NCI-H1930 (cell line): ENCODE measurements around the gene KRTAP12-2.

Experiments used
- DNase-seq, 2 experiments: peaks; one replicate each; lab custom pipeline; 2025; lab: John Stamatoyannopoulos, UW

Gene KRTAP12-2, protein sequence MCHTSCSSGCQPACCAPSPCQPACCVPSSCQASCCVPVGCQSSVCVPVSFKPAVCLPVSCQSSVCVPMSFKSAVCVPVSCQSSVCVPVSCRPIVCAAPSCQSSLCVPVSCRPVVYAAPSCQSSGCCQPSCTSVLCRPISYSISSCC

DNA sequence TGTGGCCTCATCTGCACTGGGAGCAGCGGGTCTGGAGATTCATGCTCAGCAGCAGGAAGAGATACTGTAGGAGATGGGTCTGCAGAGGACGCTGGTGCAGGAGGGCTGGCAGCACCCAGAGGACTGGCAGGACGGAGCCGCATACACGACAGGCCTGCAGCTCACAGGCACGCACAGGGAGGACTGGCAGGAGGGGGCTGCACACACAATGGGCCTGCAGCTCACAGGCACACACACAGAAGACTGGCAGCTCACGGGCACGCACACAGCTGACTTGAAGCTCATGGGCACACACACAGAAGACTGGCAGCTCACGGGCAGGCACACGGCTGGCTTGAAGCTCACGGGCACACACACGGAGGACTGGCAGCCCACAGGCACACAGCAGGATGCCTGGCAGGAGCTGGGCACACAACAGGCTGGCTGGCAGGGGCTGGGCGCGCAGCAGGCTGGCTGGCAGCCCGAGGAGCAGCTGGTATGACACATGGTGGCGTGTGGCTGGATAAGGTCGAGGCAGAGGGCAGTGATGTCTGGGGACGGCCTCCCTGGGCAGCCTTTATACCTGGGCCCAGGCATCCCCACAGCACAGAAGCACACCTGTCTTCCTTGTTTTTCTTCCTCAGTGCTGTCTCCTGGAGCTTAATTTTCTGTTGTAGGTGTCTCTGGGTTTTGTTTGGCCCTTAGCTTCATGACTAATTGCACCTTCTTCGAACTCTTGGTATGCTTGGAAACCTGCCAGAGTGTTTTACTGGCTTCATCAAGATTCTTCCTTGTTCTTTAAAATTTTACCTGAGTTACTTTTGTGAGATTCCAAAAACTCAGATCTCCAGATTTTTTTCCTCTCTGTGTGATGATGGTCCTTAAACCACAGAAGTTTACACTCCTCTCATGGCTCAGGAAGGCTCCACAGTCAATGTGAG is at the start of gene KRTAP12-2:
Gene KRTAP12-2 (minus strand): TSS at position 527 of the 920 bp plus-strand sequence. CDS start 41 bp downstream, at position 486.
- no peak for DNase-seq

DNA sequence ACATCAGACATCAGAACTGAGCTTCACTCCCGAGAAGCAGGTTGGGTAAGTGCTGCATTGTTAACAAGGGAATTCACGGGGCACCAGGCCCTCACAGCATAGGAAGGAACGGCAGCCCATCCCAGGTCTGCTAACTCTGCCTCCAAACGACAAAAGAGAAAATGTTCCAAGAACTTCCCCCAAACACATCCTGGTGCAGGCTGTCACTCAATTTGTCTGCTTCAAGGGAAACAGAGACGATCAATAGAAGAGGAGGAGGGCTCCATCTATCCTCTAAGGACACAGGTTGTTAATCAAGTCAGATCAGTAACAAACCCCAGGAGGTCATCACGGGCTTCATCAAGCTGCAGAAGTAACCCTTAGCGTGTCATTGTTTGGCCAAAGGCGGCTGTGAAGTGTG is 48.2 kb upstream of the KRTAP12-2 start:
- no peak for DNase-seq

DNA sequence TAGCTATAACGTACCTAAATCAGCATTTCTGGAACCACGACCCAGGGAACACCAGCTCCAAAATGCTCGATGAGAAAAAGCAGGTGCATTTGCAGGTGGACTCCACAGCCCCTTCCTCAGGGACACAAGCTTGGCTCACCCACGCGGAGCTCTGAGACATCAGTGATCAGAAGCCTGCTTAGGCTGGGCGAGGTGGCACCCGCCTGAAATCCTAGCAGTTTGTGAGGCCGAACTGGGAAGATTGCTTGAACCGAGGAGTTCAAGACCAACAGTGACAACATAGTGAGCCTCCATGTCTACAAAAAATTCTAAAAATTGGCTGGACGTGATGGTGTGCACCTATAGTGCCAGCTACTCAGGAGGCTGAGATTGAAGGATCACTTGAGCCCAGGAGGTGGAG is 47.1 kb upstream of the KRTAP12-2 start:
- DNase-seq: no peak

DNA sequence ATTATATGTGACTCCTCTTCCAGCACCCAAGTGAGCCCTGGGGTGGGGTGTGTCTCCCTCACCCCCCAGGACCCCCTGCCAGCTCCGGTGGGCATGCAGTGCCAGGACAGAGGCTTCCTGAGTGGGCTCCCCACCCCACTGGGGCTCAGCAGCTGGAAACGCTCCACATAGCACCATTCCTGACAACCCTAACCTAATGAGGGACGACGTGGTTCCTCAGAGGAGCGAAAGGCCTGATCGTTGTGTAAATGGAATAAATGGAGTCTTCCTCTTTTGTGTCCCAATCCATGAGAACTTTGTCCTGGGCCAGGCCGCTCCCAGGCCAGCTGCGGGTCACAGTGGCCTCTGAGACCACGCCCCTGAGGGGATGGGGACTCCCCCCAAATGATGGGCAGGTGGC is 46.4 kb upstream of the KRTAP12-2 start:
- no peak for DNase-seq

DNA sequence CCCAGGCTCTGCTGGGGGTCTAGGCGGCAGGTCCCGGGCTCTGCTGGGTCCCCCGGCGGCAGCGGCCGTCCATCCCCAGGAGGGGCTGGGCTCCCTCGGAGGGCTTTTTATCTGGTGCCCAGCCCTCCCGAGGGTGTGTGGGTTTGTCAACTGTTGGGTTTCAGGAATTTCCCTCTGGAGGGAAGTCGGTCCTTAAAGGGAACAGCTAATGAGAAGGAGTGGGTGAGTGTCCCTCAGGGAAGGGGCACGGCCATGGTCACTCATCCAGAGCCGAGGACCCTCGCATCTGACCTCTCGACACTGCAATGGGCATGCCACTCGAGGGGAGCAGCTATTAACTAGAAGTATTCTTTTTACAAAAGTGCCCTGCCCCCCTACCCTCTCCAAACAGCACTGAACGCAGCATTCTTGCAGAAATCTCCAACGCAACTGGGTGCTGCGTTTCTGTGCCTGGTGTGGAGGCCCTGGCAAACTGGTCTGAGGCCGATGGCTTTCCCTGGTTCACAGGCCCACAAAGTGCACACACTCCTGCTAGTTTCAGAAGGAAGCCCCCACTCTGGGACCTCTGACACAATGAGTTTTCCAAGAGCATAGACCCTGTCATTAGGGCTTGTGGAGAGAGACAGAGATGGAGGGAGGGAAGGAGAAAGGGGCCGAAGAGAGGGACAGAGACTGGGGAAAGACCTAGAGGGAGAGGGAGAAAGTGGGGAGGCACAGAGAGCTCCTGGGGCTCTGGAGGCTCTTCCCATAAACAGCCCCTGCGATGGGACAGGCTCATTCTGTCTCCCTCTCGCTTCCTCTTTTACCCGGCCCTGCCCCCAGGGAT is 45.7 kb upstream of the KRTAP12-2 start:
- no peak for DNase-seq

DNA sequence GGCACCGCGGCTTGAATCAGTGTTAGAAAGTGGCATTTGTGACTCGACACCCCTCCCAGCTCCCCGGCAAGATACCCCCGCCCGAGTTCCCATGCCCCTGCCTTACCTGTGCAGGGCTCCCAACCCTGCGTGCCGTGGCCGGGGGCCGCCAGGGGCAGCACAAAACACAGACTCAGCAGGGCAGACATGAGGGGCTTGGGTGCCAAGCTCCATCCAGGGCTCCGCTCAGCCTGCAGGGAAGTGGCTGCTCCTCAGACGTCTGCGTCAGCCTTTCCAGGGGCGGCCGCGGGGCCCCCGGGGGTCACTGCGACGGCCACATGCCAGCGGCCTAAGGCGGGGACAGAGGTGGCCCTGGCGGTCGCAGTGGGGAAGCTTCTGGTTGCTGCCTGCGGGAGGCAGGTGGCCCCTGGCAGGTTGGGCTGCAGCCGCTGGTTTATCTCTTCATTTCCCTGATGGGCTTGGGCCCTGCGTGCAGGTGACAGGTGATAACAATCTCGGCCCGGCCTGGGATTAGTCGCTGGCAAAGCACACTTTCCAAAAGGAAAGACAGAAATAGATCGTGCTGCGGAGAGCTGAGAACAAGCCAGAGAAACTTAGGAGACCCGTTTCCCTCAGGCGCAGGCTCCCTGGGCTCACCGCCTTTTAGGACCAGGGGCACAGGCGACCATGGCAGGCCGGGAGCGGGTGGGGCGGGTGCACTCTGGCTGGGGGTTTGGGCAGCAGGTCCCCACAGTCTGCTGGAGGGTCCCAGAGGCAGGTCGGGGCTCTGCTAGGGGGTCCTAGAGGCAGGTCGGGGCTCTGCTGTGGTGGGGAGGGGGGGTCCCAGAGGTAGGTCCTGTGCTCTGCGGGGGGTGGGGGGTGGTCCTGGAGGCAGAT is 44.8 kb upstream of the KRTAP12-2 start, which contains the start of gene TSPEAR:
Gene TSPEAR (minus strand): TSS at position 246 of the 876 bp plus-strand sequence. CDS start 58 bp downstream, at position 188.
- no peak for DNase-seq

DNA sequence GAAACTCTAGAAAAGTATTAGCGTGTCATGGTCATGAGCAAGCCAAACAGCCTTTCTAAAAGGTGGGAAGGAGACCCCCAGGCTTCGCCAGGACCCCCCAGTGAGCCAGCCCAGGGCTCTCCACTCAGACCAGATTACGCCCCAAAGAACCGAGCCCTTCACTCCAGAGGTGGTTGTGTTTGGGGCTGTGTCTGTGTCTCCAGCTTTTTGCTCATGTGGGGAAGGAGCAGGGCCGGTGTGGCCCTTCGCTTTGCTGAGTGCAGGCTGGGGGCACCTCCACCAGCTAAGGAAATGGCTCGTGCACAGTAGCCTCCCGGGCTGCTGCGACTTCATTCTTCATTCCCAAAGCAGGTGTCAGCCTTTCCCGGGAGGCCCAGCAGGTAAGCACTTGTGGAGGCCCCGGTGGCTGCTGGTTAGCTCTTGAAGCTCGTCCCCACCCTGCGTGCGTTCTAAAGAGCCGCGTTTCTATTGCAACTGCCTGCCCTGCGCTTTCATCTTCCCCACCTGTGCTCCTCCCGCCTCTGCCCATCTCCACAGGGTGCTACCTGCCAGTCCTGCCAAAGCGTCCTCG is 44.1 kb upstream of the KRTAP12-2 start:
- no peak for DNase-seq

- DNase-seq: no peak
These were observed 43.6 kb upstream of the KRTAP12-2 start for GRCh38 chr21:44710294-44710665.

GRCh38 chr21:44709426-44710293 is 42.9 kb upstream of the KRTAP12-2 start:
- DNase-seq: no peak

GRCh38 chr21:44708866-44709425 is 42.2 kb upstream of the KRTAP12-2 start:
- DNase-seq: no peak

GRCh38 chr21:44708213-44708865 is 41.6 kb upstream of the KRTAP12-2 start:
- no peak for DNase-seq

- no peak for DNase-seq
These were observed 40.2 kb upstream of the KRTAP12-2 start for GRCh38 chr21:44706706-44707581.

- no peak for DNase-seq
These were observed 39.4 kb upstream of the KRTAP12-2 start for GRCh38 chr21:44706026-44706705.

DNA sequence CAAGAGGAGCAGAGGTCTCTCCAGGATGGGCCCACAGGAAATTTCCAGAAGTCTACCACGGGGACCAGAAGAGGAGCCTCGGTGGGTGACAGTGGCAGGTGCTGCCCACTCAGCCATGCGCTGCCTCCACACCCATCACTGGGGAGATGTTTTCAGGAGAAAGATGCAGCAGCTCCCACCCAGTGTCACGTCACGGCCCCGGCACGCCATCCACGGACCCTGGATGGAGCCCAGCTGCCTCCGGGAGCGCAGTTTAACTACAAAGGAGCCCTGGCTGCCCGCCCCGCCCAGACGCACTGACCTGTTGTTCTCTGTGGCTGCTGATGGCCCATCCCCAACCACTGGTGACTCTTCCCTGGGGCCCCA is 37.9 kb upstream of the KRTAP12-2 start:
- DNase-seq: no peak

GRCh38 chr21:44703731-44704635 is 37.3 kb upstream of the KRTAP12-2 start:
- DNase-seq: no peak

DNA sequence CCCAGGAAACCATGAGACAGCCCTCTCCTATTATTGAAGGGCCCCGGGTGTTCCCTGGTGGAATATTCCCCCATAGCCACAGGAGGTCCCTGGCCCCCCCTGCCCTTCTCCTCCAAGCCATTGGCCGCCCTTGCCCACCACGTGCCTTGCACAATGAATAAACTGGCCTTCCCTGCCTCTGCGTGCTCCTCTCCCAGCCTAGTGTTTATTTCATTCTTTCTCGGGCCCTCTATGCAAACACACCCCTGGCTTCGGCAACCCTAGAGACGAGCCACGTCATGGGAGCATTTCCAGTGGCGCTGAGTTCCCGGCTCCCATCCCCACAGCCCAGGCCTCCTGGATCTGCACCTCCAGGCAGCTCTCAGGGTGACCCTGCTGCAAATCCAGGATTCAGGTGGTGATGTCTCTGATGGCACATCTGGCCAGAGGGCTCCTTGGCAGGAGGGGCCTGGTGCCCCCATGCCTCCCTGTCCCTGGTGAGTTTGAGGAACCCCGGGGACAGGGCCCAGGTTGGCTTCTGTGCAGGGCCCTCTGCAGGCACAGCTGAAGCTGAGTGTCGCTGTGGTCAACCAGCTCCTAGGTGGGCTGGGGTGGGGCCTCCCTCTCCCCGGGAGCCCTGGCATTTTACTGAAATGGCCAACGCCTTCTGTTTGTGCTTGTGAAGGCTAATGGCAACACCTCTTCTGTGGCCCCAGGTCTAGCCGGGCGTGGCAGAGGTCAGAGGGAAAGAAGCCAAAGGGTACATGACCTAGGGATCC is 36.4 kb upstream of the KRTAP12-2 start:
- no peak for DNase-seq
